ENCODE results near the gene ENO4. TPM values are rescaled to one million over a fixed set of nuclear protein-coding genes. Genes with fewer than 3 reads are reported as not detected.

The ENO4 gene
- total and polyA plus RNA-seq, 10 of the 15 experiments (the other 5 are each of a cell fraction or from before 2014, with no cell fraction given): 0.12 to 0.37 (median 0.18) TPM; not detected in 7

- H3K4me3 ChIP-seq: no peak overlapping the region
- no peak overlapping the region for H3K9ac ChIP-seq (ENCODE audit: control insufficient read depth, insufficient read depth, low read length)
- no peaks in the 10 kb centered on the region for H3K36me3 ChIP-seq (ENCODE audit: control insufficient read depth in 2 of 2, insufficient read depth in 2 of 2, low read length in 1 of 2)
- no peak for TF ChIP-seq SIN3A (IDR thresholded peaks at IDR 0.05; ENCODE audit: low read depth, low read length)
- TF ChIP-seq NBN (IDR thresholded peaks at IDR 0.05): no peak
- TF ChIP-seq TARDBP (IDR thresholded peaks at IDR 0.05; ENCODE audit: borderline replicate concordance): no peak
- no peak for TF ChIP-seq BCL11A (IDR thresholded peaks at IDR 0.05; ENCODE audit: low read depth, low read length)
- TF ChIP-seq FOXK2 (IDR thresholded peaks at IDR 0.05): no peak
- no peak for TF ChIP-seq HDAC6 (IDR thresholded peaks at IDR 0.05; ENCODE audit: unreplicated experiment)
- TF ChIP-seq USF2 (IDR thresholded peaks at IDR 0.05; ENCODE audit: borderline replicate concordance, low read depth, low read length): no peak
- H3K27ac ChIP-seq (ENCODE audit: control insufficient read depth, insufficient read depth): no peak overlapping the region
- no peaks in the 10 kb centered on the region for H3K79me2 ChIP-seq (ENCODE audit: control insufficient read depth, insufficient read depth, low read length)
- no peak overlapping the region for H2AFZ ChIP-seq (ENCODE audit: control insufficient read depth, low read depth, low read length)
- no peaks in the 10 kb centered on the region for H4K20me1 ChIP-seq (ENCODE audit: control insufficient read depth, insufficient read depth)
- ChIA-PET POLR2A (no interaction called here), RAD21 (ENCODE audit: unreplicated experiment) (no interaction called here), CTCF (interaction anchor here (1.1 kb wide), 1 partner anchor 19 kb away, joined by 5 read pairs; no protein-coding TSS in a partner anchor), SMC1A (ENCODE audit: uncharacterized antibody, unreplicated experiment) (interaction anchor here (1.1 kb wide), 1 partner anchor 59 kb away, joined by 3 read pairs; no protein-coding TSS in a partner anchor)
- 43% methylated on average over 18 of the region's 18 CpGs for WGBS (ENCODE audit: insufficient coverage, insufficient replicate concordance, low lambda C conversion rate, missing lambda C conversion rate)
- DNase-seq (ENCODE audit: low read depth, low spot score): no peak
- no peak for ATAC-seq
- H3K4me2 ChIP-seq (ENCODE audit: control insufficient read depth, insufficient read depth): no peak overlapping the region
- H3K4me1 ChIP-seq (ENCODE audit: control insufficient read depth, insufficient read depth, low read length): no peaks in the 10 kb centered on the region
- BruUV-seq (replicated peaks): no TSS peak
- no peak for FAIRE-seq
- H3K9me3 ChIP-seq (replicated peaks; ENCODE audit: control insufficient read depth, insufficient read depth, low read length): no peaks in the 10 kb centered on the region
- intact Hi-C loops (cut with micrococcal nuclease; ENCODE audit: unreplicated experiment): no loop called here
- H3K27me3 ChIP-seq (replicated peaks in 1 of 2; ENCODE audit: control insufficient read depth in 2 of 2, insufficient read depth in 2 of 2, low read length in 1 of 2): no peaks in the 10 kb centered on the region
- in situ Hi-C loops (cut with MboI): no loop called here
These were observed 33.5 kb upstream of the ENO4 start for GRCh38 chr10:116815641-116816415.
